ENCODE measurements around the gene SH3YL1. TPM values are rescaled to one million over a fixed set of nuclear protein-coding genes. Genes with fewer than 3 reads are reported as not detected.

The SH3YL1 gene
- total RNA-seq, 1 donor from 2014 or later = 53.4 TPM

- no peak for DNase-seq (ENCODE audit: low spot score)
These were observed 39.7 kb downstream of the SH3YL1 start for GRCh38 chr2:223971-224760.

- no peak for DNase-seq (ENCODE audit: low spot score)
These were observed 40.4 kb downstream of the SH3YL1 start for GRCh38 chr2:223451-223850.

GRCh38 chr2:216068-216467, 47.8 kb downstream of the SH3YL1 start:
- no peak for DNase-seq (ENCODE audit: low spot score)

GRCh38 chr2:213932-214693, 49.7 kb downstream of the SH3YL1 start:
- no peak for DNase-seq (ENCODE audit: low spot score)

GRCh38 chr2:211486-212184, 52.2 kb downstream of the SH3YL1 start:
- DNase-seq (ENCODE audit: low spot score) = no peak

- no peak for DNase-seq (ENCODE audit: low spot score)
These were observed 53.2 kb downstream of the SH3YL1 start for GRCh38 chr2:210660-211059.

- no peak for DNase-seq (ENCODE audit: low spot score)
These were observed 54.4 kb downstream of the SH3YL1 start for GRCh38 chr2:209470-209869.

- no peak for DNase-seq (ENCODE audit: low spot score)
These were observed 55.5 kb downstream of the SH3YL1 start for GRCh38 chr2:208335-208734.

- DNase-seq (ENCODE audit: low spot score) = no peak
These were observed 59.8 kb downstream of the SH3YL1 start for GRCh38 chr2:203984-204383.

GRCh38 chr2:203401-203800, 60.4 kb downstream of the SH3YL1 start:
- no peak for DNase-seq (ENCODE audit: low spot score)

- DNase-seq (ENCODE audit: low spot score) = no peak
These were observed 60.9 kb downstream of the SH3YL1 start for GRCh38 chr2:202945-203344.

- DNase-seq (ENCODE audit: low spot score) = no peak
These were observed 62.0 kb downstream of the SH3YL1 start for GRCh38 chr2:201648-202433.

GRCh38 chr2:199041-199966, 64.5 kb downstream of the SH3YL1 start:
- no peak for DNase-seq (ENCODE audit: low spot score)

- no peak for DNase-seq (ENCODE audit: low spot score)
These were observed 67.4 kb downstream of the SH3YL1 start for GRCh38 chr2:196406-196805.

- no peak for DNase-seq (ENCODE audit: low spot score)
These were observed 67.9 kb downstream of the SH3YL1 start for GRCh38 chr2:195932-196331.

GRCh38 chr2:193141-193671, 70.6 kb downstream of the SH3YL1 start:
- DNase-seq (ENCODE audit: low spot score) = no peak

GRCh38 chr2:191311-192190, 72.3 kb downstream of the SH3YL1 start:
- no peak for DNase-seq (ENCODE audit: low spot score)

GRCh38 chr2:187825-188224, 76.0 kb downstream of the SH3YL1 start:
- DNase-seq (ENCODE audit: low spot score) = no peak

GRCh38 chr2:185221-185620, 78.6 kb downstream of the SH3YL1 start:
- DNase-seq (ENCODE audit: low spot score) = no peak

All from umbilical cord (tissue), 2 donors.